Measurements from ENCODE around the gene SPNS1. TPM values are rescaled to one million over a fixed set of nuclear protein-coding genes. Genes with fewer than 3 reads are reported as not detected.
A peak's percentile ranks its signal among the peaks of the same experiment; 100 is the strongest.

SPNS1 gene
- total and polyA plus RNA-seq, 2 of the 8 experiments (the other 6 are each of a cell fraction or from before 2014, with no cell fraction given): 48.8 to 66.9 TPM

DNA sequence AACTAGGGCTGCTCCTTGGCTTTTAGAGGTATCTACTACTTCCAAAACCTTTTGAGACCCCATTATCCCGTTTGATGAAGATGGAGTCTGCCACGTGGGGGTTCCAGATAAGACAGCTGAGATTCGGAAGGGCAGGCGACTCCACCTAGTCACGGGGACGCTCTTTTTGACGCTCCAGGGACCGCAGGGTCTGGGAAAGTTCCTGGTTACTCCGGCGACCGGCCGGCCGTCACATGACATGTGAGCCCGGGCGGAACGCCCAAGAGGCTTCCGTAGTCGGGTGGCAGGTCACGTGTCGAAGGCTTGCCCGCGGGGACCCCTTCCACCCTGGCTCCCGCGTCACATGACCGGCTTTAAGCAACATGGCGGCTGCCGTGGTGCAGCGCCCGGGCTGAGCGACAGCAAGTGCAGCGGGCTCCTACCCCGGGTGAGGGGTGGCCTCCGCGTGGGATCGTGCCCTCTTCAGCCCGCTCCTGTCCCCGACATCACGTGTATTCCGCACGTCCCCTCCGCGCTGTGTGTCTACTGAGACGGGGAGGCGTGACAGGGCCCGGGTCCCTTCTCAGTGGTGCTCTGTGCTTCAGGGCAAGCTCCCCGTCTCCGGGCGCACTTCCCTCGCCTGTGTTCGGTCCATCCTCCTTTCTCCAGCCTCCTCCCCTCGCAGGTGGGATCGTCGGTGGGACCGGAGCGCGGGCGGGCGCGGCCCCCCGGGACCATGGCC lies at the start of gene SPNS1 (continued):
- TF ChIP-seq, protein P1, sequence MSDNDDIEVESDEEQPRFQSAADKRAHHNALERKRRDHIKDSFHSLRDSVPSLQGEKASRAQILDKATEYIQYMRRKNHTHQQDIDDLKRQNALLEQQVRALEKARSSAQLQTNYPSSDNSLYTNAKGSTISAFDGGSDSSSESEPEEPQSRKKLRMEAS (IDR thresholded peaks at IDR 0.05): peak; percentile 82
- TF ChIP-seq SP4 (IDR thresholded peaks at IDR 0.05; ENCODE audit: low read length) (peak; percentile 98), GTF2F1 (IDR thresholded peaks at IDR 0.05; ENCODE audit: borderline replicate concordance, low read depth, low read length) (no peak), TAF7 (optimal IDR thresholded peaks at IDR 0.05; ENCODE audit: borderline replicate concordance, low read depth, low read length) (peak; percentile 82), TBP (IDR thresholded peaks at IDR 0.05; ENCODE audit: low read depth, low read length) (peak; percentile 86), YY1 (IDR thresholded peaks at IDR 0.05; ENCODE audit: low read depth, low read length) (peak; percentile 98), RNF2 (IDR thresholded peaks at IDR 0.05; ENCODE audit: borderline replicate concordance, low read depth, low read length, missing control alignments, poor library complexity, severe bottlenecking) (no peak), POLR2AphosphoS5 (IDR thresholded peaks at IDR 0.05; ENCODE audit: low read depth, low read length) (peak; percentile 78; the same call in 1 of the 2 replicates), RBBP5 (IDR thresholded peaks at IDR 0.05; ENCODE audit: borderline replicate concordance, low read depth, low read length) (no peak), TAF1 (IDR thresholded peaks at IDR 0.05; ENCODE audit: low read depth, low read length) (peak; percentile 97), TCF12 (IDR thresholded peaks at IDR 0.05; ENCODE audit: low read depth, low read length) (0 out of 2 replicates have a peak, but pooled peaks have one; percentile 69)
- TF ChIP-seq, protein P2, sequence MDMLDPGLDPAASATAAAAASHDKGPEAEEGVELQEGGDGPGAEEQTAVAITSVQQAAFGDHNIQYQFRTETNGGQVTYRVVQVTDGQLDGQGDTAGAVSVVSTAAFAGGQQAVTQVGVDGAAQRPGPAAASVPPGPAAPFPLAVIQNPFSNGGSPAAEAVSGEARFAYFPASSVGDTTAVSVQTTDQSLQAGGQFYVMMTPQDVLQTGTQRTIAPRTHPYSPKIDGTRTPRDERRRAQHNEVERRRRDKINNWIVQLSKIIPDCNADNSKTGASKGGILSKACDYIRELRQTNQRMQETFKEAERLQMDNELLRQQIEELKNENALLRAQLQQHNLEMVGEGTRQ (IDR thresholded peaks at IDR 0.05; ENCODE audit: low read length): peak; percentile 100
- TF ChIP-seq, protein P3, sequence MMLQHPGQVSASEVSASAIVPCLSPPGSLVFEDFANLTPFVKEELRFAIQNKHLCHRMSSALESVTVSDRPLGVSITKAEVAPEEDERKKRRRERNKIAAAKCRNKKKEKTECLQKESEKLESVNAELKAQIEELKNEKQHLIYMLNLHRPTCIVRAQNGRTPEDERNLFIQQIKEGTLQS (IDR thresholded peaks at IDR 0.05; ENCODE audit: insufficient read depth, low read depth, low read length): peak; percentile 99

Data from H1 (cell line).